ENCODE results near the gene POLD2. TPM values are rescaled to one million over a fixed set of nuclear protein-coding genes. Genes with fewer than 3 reads are reported as not detected.

Gene POLD2
- polyA plus RNA-seq, 1 donor from 2014 or later = 79.5 TPM

GRCh38 chr7:44132039-44132438 is 8.7 kb upstream of the POLD2 start:
- H3K36me3 ChIP-seq (ENCODE audit: insufficient read depth, low read length) = no peaks in the 10 kb centered on the region
- H3K79me2 ChIP-seq (replicated peaks; ENCODE audit: insufficient read depth, low read length) = no peaks in the 10 kb centered on the region
- no peaks in the 10 kb centered on the region for H3K27me3 ChIP-seq (ENCODE audit: insufficient read depth, low read depth, low read length)
- no peaks in the 10 kb centered on the region for H4K20me1 ChIP-seq (ENCODE audit: insufficient read depth)
- no peak for TF ChIP-seq SMC3 (conservative IDR thresholded peaks at IDR 0.05; ENCODE audit: poor library complexity)
- no peak for TF ChIP-seq REST (IDR thresholded peaks at IDR 0.05; ENCODE audit: borderline replicate concordance)
- TF ChIP-seq EP300 (conservative IDR thresholded peaks at IDR 0.05; ENCODE audit: poor library complexity, severe bottlenecking) = no peak
- TF ChIP-seq CTCF (IDR thresholded peaks at IDR 0.05; ENCODE audit: poor library complexity, severe bottlenecking) = no peak
- no peak for TF ChIP-seq RAD21 (conservative IDR thresholded peaks at IDR 0.05)
- TF ChIP-seq TAF1 (IDR thresholded peaks at IDR 0.05; ENCODE audit: low read depth) = no peak
- no peaks in the 10 kb centered on the region for H3F3A ChIP-seq (ENCODE audit: insufficient read depth, low read length, poor library complexity, severe bottlenecking)
- no peaks in the 10 kb centered on the region for H3K9me3 ChIP-seq (ENCODE audit: low read length)
- no peaks in the 10 kb centered on the region for H3K9me2 ChIP-seq (ENCODE audit: insufficient read depth, low read length)
- H3K4me3 ChIP-seq (ENCODE audit: low read length) = no peak overlapping the region
- H3K27ac ChIP-seq (ENCODE audit: low read length) = no peak overlapping the region
- H3K4me2 ChIP-seq (ENCODE audit: low read length) = no peak overlapping the region
- H3K9ac ChIP-seq (ENCODE audit: low read length) = no peak overlapping the region
- H2AFZ ChIP-seq (ENCODE audit: low read depth, low read length) = no peak overlapping the region

DNA sequence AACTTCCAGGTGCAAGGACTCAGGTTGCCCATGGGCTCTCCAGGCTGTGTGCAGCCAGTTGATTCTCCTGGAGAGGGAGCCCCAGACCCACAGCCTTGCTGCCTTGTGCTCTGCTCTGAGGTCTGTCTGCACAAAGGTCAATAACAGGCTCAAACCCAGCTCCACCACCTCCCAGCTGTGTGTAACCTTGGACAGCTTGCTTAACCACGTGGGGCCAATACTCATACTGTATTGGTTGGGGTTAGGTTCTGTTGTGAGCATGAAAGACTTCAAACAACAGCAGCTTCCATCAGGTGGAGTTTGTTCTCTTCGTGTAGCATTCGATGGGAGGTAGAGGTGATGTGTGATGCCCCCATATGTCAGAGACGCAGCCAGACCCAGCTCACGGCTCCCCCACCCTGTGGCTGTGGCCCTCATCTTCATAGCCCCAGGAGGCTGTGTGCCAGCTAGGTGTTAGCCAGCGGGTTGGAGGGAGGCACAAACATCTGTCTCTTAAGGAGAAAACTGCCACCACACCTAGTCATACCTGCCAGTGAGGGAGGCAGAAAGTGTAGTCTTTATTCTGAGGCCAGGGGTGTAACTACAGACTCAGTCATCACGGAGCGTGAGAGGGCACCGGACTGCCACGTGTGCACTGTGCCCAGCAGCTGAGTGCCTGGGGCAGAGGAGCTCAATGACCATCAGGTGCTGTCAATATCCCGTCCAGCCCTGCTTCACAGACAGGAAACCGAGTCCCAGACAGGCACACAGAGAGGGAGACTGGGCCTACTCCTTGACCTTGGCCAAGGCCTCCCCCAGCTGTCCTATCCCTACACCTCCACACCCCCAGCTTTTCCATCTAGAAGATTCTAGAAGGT is 8.1 kb upstream of the POLD2 start:
- no peaks in the 10 kb centered on the region for H3K9me3 ChIP-seq (ENCODE audit: low read length)
- H3K4me2 ChIP-seq (ENCODE audit: low read length) = no peak overlapping the region
- no peaks in the 10 kb centered on the region for H3K9me2 ChIP-seq (ENCODE audit: insufficient read depth, low read length)
- no peaks in the 10 kb centered on the region for H3K27me3 ChIP-seq (ENCODE audit: insufficient read depth, low read depth, low read length)
- no peaks in the 10 kb centered on the region for H3K36me3 ChIP-seq (ENCODE audit: insufficient read depth, low read length)
- no peak for TF ChIP-seq RAD21 (conservative IDR thresholded peaks at IDR 0.05)
- no peak for TF ChIP-seq TAF1 (IDR thresholded peaks at IDR 0.05; ENCODE audit: low read depth)
- TF ChIP-seq EZH2 (IDR thresholded peaks at IDR 0.05; ENCODE audit: borderline replicate concordance, insufficient read depth, low read length, poor library complexity, severe bottlenecking) = no peak
- TF ChIP-seq POLR2AphosphoS5 (IDR thresholded peaks at IDR 0.05) = no peak
- no peak for TF ChIP-seq CTCF (IDR thresholded peaks at IDR 0.05; ENCODE audit: poor library complexity, severe bottlenecking)
- TF ChIP-seq SMC3 (conservative IDR thresholded peaks at IDR 0.05; ENCODE audit: poor library complexity) = no peak
- TF ChIP-seq MXI1 (conservative IDR thresholded peaks at IDR 0.05; ENCODE audit: poor library complexity, severe bottlenecking) = no peak
- no peak for TF ChIP-seq EP300 (conservative IDR thresholded peaks at IDR 0.05; ENCODE audit: poor library complexity, severe bottlenecking)
- TF ChIP-seq REST (IDR thresholded peaks at IDR 0.05; ENCODE audit: borderline replicate concordance) = no peak
- H3K4me3 ChIP-seq (ENCODE audit: low read length) = no peak overlapping the region
- no peak overlapping the region for H3K9ac ChIP-seq (ENCODE audit: low read length)
- H4K20me1 ChIP-seq (ENCODE audit: insufficient read depth) = no peaks in the 10 kb centered on the region
- no peaks in the 10 kb centered on the region for H3F3A ChIP-seq (ENCODE audit: insufficient read depth, low read length, poor library complexity, severe bottlenecking)
- H3K27ac ChIP-seq (ENCODE audit: low read length) = no peak overlapping the region
- H3K79me2 ChIP-seq (replicated peaks; ENCODE audit: insufficient read depth, low read length) = no peaks in the 10 kb centered on the region
- no peak overlapping the region for H2AFZ ChIP-seq (ENCODE audit: low read depth, low read length)
